Chondrocyte (in vitro differentiated cells): ENCODE measurements around the gene PTPN4. TPM values are rescaled to one million over a fixed set of nuclear protein-coding genes. Genes with fewer than 3 reads are reported as not detected.

ENCODE experiments used
- DNase-seq: peaks from one replicate; pipeline ENCODE4 v3.0.0; 2021; ENCODE audit warnings: mixed read lengths, low spot score
- H3K27ac Mint-ChIP-seq: one replicate; pipeline ENCODE4 v1.8.0; 2021; ENCODE audit warnings: mild to moderate bottlenecking, moderate library complexity, mixed read lengths; ENCODE audit not compliant: unreplicated experiment
- H3K27me3 Mint-ChIP-seq: 2 replicates; pipeline ENCODE4 v1.8.0; 2021; ENCODE audit warnings: low read depth, mixed read lengths
- H3K36me3 Mint-ChIP-seq: 2 replicates; pipeline ENCODE4 v1.8.0; 2021; ENCODE audit warnings: low read depth, mixed read lengths
- H3K4me1 Mint-ChIP-seq: 2 replicates; pipeline ENCODE4 v1.8.0; 2021; ENCODE audit warnings: low read depth, mild to moderate bottlenecking, mixed read lengths
- H3K4me3 Mint-ChIP-seq: one replicate; pipeline ENCODE4 v1.8.0; 2021; ENCODE audit warnings: mild to moderate bottlenecking, moderate library complexity, mixed read lengths; ENCODE audit not compliant: unreplicated experiment
- H3K9me3 Mint-ChIP-seq: 2 replicates; pipeline ENCODE4 v1.8.0; 2021; ENCODE audit warnings: low read depth, mixed read lengths
- long read RNA-seq: library from polyadenylated mRNA; stranded (forward); transcript quantifications from one replicate; pipeline ENCODE4 v2.0.0, GENCODE V29; 2021
- total RNA-seq: library from RNA; stranded (reverse); gene quantifications from 3 replicates; pipeline ENCODE4 v1.2.1, GENCODE V29; 2021
- TF ChIP-seq, protein P1 (sequence below): fragments of 200-600 bp; sonication (generic); IDR thresholded peaks from 2 replicates; pipeline ENCODE4 v1.5.0; 2021; ENCODE audit warnings: antibody characterized with exemption, mild to moderate bottlenecking, moderate library complexity

Gene PTPN4
- total RNA-seq, result 21.8 to 24.2 TPM (median 23.8 TPM) in 3 replicates
- long read RNA-seq, full-length matches to known transcripts, result 4 of 9 reads
- long read RNA-seq, partial matches to known transcripts, result 1 of 9 reads
- long read RNA-seq, other reads (novel, unspliced or antisense), result 4 of 9 reads

- Mint-ChIP-seq H3K4me3 (peak within 1 kb of the TSS; percentile 83), H3K36me3 (no peaks in the 10 kb centered on the region), H3K27me3 (no peaks in the 10 kb centered on the region), H3K9me3 (no peaks in the 10 kb centered on the region), H3K27ac (peak within 1 kb of the TSS; percentile 90), H3K4me1 (peaks cover 32% of the 10 kb centered on the region)
- TF ChIP-seq, protein P1, sequence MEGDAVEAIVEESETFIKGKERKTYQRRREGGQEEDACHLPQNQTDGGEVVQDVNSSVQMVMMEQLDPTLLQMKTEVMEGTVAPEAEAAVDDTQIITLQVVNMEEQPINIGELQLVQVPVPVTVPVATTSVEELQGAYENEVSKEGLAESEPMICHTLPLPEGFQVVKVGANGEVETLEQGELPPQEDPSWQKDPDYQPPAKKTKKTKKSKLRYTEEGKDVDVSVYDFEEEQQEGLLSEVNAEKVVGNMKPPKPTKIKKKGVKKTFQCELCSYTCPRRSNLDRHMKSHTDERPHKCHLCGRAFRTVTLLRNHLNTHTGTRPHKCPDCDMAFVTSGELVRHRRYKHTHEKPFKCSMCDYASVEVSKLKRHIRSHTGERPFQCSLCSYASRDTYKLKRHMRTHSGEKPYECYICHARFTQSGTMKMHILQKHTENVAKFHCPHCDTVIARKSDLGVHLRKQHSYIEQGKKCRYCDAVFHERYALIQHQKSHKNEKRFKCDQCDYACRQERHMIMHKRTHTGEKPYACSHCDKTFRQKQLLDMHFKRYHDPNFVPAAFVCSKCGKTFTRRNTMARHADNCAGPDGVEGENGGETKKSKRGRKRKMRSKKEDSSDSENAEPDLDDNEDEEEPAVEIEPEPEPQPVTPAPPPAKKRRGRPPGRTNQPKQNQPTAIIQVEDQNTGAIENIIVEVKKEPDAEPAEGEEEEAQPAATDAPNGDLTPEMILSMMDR, result no peak
- DNase-seq, result peak; percentile 99
These were observed at the start of gene PTPN4 for GRCh38 chr2:119759451-119760236. Gene PTPN4, plus strand, starts transcription at chr2:119759922. Its CDS starts 49,932 bp downstream, at chr2:119809854.

- H3K36me3 Mint-ChIP-seq, result no peaks in the 10 kb centered on the region
- H3K27me3 Mint-ChIP-seq, result peaks cover 12% of the 10 kb centered on the region
- TF ChIP-seq, protein P1, result no peak
These were observed 49.4 kb upstream of the PTPN4 start for GRCh38 chr2:119710281-119710680.

DNA sequence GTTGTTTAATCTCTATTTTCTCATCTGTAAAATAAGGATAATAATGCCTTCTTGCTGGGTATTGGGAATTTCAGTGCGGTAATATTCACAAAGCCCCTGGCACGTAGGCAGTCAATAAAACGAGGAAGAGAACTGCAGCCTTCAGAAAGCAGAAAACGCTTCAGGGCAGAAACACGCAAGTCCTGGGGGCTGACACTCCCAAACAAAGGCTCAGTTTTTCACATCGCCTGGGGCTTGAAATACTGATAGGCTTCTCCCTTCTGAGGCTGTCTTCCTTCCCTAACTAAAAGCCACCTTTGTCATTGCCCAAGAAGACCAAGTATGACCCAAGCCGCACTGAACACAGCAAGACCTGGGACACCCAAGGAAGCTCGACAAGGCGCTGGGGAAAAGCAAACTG, 48.4 kb upstream of the PTPN4 start:
- TF ChIP-seq, protein P1, result no peak
- no peak for DNase-seq
- peaks cover 4% of the 10 kb centered on the region for H3K4me1 Mint-ChIP-seq
- no peaks in the 10 kb centered on the region for H3K36me3 Mint-ChIP-seq
- no peak overlapping the region for H3K4me3 Mint-ChIP-seq
- H3K9me3 Mint-ChIP-seq, result no peaks in the 10 kb centered on the region
- H3K27ac Mint-ChIP-seq, result no peak overlapping the region
- peaks cover 23% of the 10 kb centered on the region for H3K27me3 Mint-ChIP-seq

More at GRCh38 chr2:119710281-119710680, 49.4 kb upstream of the PTPN4 start:
- H3K9me3 Mint-ChIP-seq, result no peaks in the 10 kb centered on the region
- no peak overlapping the region for H3K27ac Mint-ChIP-seq
- no peak for DNase-seq
- H3K4me3 Mint-ChIP-seq, result no peak overlapping the region
- peaks cover 4% of the 10 kb centered on the region for H3K4me1 Mint-ChIP-seq

DNA sequence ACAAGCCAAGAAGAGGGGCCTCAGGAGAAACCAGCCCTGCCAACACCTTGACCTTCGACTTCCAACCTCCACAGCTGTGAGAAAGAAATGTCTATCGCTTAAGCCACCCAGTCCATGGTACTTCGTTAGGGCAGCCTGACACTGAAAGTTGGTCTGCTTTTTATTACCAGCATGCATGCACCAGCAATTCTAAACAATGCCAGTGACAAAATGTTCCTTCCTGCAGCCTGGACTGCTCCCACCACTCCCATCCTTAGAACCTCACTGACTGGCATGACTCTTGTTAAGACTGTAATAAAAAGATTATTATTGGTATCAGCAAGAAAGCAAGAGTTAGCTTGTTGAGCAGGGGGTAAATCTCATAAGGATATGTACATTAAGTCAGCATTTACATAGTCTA, 47.2 kb upstream of the PTPN4 start:
- Mint-ChIP-seq H3K27me3 (peaks cover 24% of the 10 kb centered on the region), H3K36me3 (no peaks in the 10 kb centered on the region), H3K4me3 (no peak overlapping the region), H3K27ac (no peak overlapping the region), H3K4me1 (peaks cover 4% of the 10 kb centered on the region), H3K9me3 (no peaks in the 10 kb centered on the region)
- TF ChIP-seq, protein P1, result no peak
- DNase-seq, result no peak

DNA sequence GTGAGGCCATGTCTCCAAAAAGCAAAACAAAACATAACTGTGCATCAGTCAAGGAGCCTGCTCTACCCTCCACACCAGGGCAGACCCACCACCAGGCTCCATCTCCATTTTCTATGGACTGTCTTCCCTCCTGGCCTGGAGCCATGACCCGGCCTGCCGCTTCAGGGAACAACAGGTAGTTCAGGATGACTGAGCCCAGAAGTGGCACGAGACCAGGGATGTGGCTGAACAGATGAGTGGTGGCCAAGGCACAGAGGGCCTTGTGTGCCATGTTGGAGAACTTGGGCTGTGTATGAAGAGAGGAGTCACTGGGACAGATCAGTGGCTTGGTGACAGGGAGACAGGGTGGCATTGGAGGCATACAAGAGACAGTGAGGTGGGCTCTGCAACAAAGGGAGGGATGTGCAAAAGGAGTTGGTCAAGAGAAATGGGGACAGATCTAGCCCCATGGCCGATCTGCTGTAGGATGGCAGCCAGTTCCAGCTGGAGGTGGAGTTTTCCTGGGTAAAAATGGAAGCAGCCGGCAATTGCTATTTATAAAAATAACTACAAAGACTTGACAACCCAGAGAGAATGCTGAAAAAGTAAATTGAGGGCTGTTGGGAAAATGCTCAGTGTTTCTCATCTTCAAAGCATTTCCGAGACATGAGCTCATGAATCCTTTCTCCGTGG, 45.8 kb upstream of the PTPN4 start:
- Mint-ChIP-seq H3K27ac (no peak overlapping the region), H3K4me1 (peaks cover 4% of the 10 kb centered on the region), H3K9me3 (no peaks in the 10 kb centered on the region), H3K4me3 (no peak overlapping the region), H3K27me3 (peaks cover 25% of the 10 kb centered on the region), H3K36me3 (no peaks in the 10 kb centered on the region)
- TF ChIP-seq, protein P1, result no peak
- peak; percentile 67 for DNase-seq
